ENCODE measurements around the gene GBE1.
"Not testable (repeated sequence)": the region's sequence is repeated elsewhere in the genome, so short reads cannot be mapped to it uniquely, and the experiment has no call there.

GBE1 gene

DNA sequence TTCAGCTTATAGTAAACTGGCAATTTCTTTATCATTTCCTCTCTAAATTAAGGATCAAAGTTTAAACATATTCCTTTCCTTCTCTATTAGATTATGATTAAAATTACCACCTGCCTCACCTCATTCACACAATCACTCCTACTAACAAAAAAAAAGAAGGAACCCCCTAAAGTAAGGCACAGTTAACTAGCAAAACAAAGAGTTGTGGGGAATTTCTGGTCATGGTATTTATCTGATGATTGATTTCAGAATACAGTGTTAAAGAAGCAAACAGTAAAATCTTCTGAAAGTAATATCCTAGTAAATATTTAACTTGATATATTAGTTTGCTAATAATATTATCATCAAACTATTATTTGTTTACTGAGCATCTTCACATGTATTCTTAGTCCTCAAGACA is 8.8 kb downstream of the GBE1 start:
- DNase-seq = no peak

- no peak for DNase-seq
Observed at GRCh38 chr3:81749265-81749664, 12.2 kb downstream of the GBE1 start.

- DNase-seq = not testable (repeated sequence)
Observed at GRCh38 chr3:81747280-81747679, 14.2 kb downstream of the GBE1 start.

GRCh38 chr3:81744366-81744765 is 17.1 kb downstream of the GBE1 start:
- no peak for DNase-seq

GRCh38 chr3:81743096-81744025 is 18.1 kb downstream of the GBE1 start:
- DNase-seq = no peak

DNA sequence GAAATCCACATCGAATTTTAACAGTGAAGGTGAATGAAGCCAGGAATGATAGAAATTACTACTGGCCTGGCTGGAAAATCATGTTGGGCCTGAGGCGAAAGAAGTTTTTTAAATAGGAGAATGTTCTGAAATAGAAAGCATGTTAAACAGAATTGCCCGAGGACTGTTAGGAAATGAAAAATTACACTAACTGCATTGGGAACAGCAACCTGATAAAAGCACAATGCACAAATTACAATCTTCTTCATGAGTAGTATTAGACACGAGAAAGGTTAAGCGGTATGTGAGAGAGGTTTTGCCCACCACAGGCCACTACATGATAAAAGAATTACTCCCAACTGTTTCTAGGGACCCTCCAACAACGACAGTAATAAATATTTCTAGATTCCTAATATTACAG is 18.9 kb downstream of the GBE1 start:
- DNase-seq = no peak

GRCh38 chr3:81741216-81741615 is 20.2 kb downstream of the GBE1 start:
- DNase-seq = no peak

DNA sequence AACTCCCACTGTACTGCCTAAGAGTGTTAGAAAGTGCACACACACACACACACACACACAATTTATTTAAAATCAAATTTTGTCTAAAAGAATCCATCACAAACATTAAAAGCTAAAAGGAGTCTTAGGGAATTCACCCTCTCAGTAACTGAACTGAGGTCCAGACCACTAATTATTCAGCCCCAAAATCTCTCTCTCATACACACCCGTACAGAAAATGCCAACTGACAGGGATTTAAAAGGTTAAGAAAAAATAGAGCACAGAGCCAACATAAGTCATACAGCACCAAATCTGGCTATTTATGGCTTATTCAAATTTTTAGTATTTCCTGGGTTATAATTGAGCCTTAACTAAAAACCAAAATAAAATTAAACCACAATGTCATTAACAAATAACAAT is 20.7 kb downstream of the GBE1 start:
- no peak for DNase-seq

DNA sequence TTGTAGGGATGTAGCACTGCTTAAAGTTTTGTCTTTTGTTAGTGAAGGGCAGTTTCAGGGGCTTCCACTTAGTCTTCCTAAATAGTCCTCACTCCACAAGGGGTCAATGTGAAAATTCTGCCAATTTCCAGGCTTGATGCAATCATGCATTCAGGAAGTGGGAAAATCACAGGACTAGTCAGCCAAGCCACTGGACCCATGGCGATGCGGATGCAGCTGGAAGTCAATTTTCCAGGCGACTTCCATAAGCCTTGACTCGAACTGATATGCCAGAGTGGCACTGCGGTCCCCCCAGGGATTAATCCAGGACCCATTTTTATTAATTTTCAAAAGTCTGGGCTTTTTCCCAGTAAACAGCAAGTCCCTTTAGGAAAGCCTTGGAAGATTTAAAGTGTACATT is 26.1 kb downstream of the GBE1 start:
- no peak for DNase-seq

DNA sequence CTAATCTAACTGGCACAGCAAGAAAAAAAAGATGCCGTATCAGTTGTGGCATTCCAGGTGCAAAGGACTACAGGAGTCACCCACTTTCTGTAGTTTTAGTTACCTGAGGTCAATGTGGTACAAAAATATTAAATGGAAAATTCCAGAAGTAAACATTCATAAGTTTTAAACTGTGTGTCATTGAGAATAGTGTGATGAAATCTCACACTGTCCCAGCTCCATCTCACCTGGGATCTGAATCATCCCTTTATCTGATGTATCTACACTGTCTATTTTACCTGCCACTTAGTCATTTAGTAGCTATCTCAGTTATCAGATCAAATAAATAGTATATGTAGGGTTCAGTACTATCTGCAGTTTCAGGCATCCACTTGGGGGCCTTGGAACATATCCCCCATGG is 26.7 kb downstream of the GBE1 start:
- no peak for DNase-seq

DNA sequence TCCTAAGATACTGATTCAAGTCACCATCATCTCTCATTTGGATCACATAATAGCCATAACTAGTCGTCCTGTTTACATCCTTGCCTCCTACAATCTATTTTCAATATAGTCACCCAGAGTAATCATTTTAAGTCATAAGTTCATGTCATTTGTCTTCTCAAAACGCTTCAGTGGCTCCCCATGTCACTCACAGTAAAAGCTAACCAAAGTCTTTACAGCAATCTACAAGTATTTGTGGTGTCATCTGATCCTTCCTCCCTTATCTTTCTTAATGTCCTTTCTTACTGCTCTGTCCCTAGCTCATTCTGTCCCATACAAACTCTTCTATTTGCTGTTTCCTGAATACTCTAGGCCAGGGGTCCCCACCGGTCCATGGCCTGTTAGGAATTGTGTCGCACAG is 28.8 kb downstream of the GBE1 start:
- DNase-seq = no peak

GRCh38 chr3:81728766-81729544 is 32.5 kb downstream of the GBE1 start:
- no peak for DNase-seq

- DNase-seq = no peak
Observed at GRCh38 chr3:81726735-81727134, 34.7 kb downstream of the GBE1 start.

DNA sequence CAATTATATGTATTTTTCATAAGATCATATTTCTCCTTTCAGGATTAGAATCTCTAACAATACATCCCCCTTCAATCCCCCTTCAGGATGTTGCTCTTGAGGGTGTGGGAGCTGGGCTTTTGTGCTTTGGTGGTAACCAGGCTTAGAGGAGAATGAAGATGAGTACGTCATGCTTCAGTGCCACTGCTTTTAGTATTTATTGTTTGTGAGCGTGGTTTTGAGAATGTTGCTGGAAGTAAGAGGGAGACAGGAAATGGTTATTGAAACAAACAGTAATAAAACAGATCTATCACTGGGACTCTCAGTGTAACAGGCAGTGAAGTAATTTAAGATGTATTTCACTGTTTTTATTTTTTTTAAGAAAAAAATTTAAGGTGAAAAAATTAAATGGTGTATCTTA is 35.3 kb downstream of the GBE1 start:
- no peak for DNase-seq

DNA sequence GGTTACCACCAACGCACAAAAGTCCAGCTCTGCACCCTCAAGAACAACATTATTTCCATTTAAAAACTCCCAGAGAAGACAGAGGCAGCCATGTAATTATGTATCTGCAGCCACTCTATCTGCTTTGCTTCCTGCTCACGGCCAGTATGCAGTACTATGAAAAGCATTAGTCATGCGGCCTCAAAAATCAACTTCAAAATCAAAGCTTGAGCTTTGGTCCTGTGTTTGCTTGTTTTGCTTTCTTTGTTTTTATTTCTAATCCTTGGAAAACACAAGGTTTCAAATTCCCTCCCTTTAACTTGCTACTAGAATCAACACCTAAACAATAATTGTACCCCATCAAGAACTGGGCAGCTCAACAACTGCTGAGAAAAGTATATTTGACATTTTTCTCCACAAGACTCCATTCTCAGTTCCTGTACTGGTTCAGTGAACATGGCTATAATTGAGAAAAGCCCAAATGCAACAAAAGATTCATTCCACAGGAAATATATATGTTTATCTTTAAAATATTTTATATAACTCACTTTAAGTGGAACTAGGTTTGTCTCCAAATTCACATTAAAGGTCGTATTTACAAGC is 37.6 kb downstream of the GBE1 start:
- no peak for DNase-seq

GRCh38 chr3:81718311-81718710 is 43.1 kb downstream of the GBE1 start:
- DNase-seq = no peak

GRCh38 chr3:81716870-81717509 is 44.5 kb downstream of the GBE1 start:
- DNase-seq = no peak

DNA sequence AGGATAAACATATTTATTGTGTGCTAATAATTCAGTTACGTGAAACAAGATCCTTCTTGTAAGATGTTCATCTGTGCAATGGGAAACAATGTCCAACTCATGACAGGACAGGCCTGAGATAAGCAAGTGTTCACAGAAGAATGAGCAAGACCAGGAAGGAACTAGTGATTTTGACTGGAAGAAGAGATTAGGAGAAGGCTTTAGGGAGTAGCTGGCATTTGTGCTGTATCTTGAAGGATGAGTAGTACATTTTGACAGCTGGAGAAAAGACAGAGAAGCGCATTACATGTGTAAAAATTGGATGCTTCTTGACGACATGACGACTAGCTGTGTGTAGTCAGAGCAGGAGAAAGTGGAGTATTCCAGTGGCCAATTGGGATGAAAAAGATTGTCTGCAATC is 48.4 kb downstream of the GBE1 start:
- DNase-seq = no peak

GRCh38 chr3:81709606-81710005 is 51.8 kb downstream of the GBE1 start:
- no peak for DNase-seq

GRCh38 chr3:81707996-81708395 is 53.4 kb downstream of the GBE1 start:
- no peak for DNase-seq

- no peak for DNase-seq
Observed at GRCh38 chr3:81702126-81702525, 59.3 kb downstream of the GBE1 start.

GRCh38 chr3:81699536-81700320 is 61.7 kb downstream of the GBE1 start:
- no peak for DNase-seq

Data from GOT3 (cell line).